Thymus (tissue), 11 donors: ENCODE data around the gene TAF13. TPM values are rescaled to one million over a fixed set of nuclear protein-coding genes. Genes with fewer than 3 reads are reported as not detected.

Experiments
- DNase-seq, 9 donors: peaks; one replicate each; pipeline ENCODE4 v3.0.0-alpha.2; 2013; ENCODE audit warnings: low spot score in 9 of 9, low read depth in 6 of 9, missing footprints in 1 of 9
- H3K27ac ChIP-seq, 2 donors: one replicate each; pipeline ENCODE4 v1.5.1; 2013; ENCODE audit warnings: control low read depth in 1 of 2, low read depth in 1 of 2, low read length in 1 of 2, mild to moderate bottlenecking in 1 of 2, moderate library complexity in 1 of 2
- H3K27me3 ChIP-seq, 2 donors: one replicate each; pipeline ENCODE4 v1.5.1; 2013; ENCODE audit warnings: low read length in 1 of 2; ENCODE audit not compliant: control insufficient read depth in 2 of 2, insufficient read depth in 1 of 2
- H3K36me3 ChIP-seq, 2 donors: one replicate each; pipeline ENCODE4 v1.5.1; 2013; ENCODE audit warnings: low read length in 1 of 2, mild to moderate bottlenecking in 1 of 2, moderate library complexity in 1 of 2; ENCODE audit not compliant: control insufficient read depth in 2 of 2, insufficient read depth in 2 of 2
- H3K4me1 ChIP-seq, 2 donors: one replicate each; pipeline ENCODE4 v1.5.1; 2013; ENCODE audit warnings: low read length in 2 of 2; ENCODE audit not compliant: control insufficient read depth in 2 of 2, insufficient read depth in 2 of 2
- H3K4me3 ChIP-seq, 2 donors: one replicate each; pipeline ENCODE4 v1.5.1; 2013; ENCODE audit warnings: low read length in 2 of 2, control low read depth in 1 of 2, mild to moderate bottlenecking in 1 of 2
- H3K9me3 ChIP-seq, 2 donors: one replicate each; pipeline ENCODE4 v1.5.1; 2013; ENCODE audit warnings: low read length in 1 of 2, mild to moderate bottlenecking in 1 of 2; ENCODE audit not compliant: control insufficient read depth in 2 of 2, insufficient read depth in 1 of 2
- WGBS: extraction: QIAGEN DNeasy Blood & Tissue Kit; methylation state at CpG from one replicate; pipeline ENCODE4 v1.1.7; 2013; 5-methylcytosine and 5-hydroxymethylcytosine counted together
- polyA plus RNA-seq: library from polyadenylated mRNA; stranded (reverse); fragments of 200-250 nt; gene quantifications from one replicate; pipeline ENCODE4 v1.2.3, GENCODE V29; 2013
- total RNA-seq: library from RNA; stranded (reverse); fragments of 120-200 nt; gene quantifications from one replicate; pipeline ENCODE4 v1.2.4, GENCODE V29; 2013
- donor health status: healthy.

TAF13 gene
- total and polyA plus RNA-seq, 2 donors: 14.8 to 40.6 TPM

- Histone ChIP-seq H3K27me3 (no peaks in the 10 kb centered on the region), H3K27ac (no peak overlapping the region), H3K9me3 (no peaks in the 10 kb centered on the region), H3K36me3 (no peaks in the 10 kb centered on the region), H3K4me3 (no peak overlapping the region), H3K4me1 (peaks cover 0 to under 1% of the 10 kb centered on the region in 2 donors)
- DNase-seq: no peak
- 94% methylated on average over 13 of the region's 13 CpGs for WGBS
Observed at GRCh38 chr1:109084563-109085517, 9.0 kb upstream of the TAF13 start.

GRCh38 chr1:109083923-109084322 is 8.1 kb upstream of the TAF13 start:
- H3K36me3 ChIP-seq: no peaks in the 10 kb centered on the region
- no peak overlapping the region for H3K4me3 ChIP-seq
- 95% methylated on average over 1 of the region's 1 CpG for WGBS

GRCh38 chr1:109083501-109083900 is 7.7 kb upstream of the TAF13 start:
- Histone ChIP-seq H3K27ac (no peak overlapping the region), H3K9me3 (no peaks in the 10 kb centered on the region)
- WGBS: 95% methylated on average over 3 of the region's 3 CpGs

More at GRCh38 chr1:109083923-109084322, 8.1 kb upstream of the TAF13 start:
- no peaks in the 10 kb centered on the region for H3K27me3 ChIP-seq
- DNase-seq: no peak
- H3K9me3 ChIP-seq: no peaks in the 10 kb centered on the region
- no peak overlapping the region for H3K27ac ChIP-seq
- H3K4me1 ChIP-seq: no peaks in the 10 kb centered on the region

DNA sequence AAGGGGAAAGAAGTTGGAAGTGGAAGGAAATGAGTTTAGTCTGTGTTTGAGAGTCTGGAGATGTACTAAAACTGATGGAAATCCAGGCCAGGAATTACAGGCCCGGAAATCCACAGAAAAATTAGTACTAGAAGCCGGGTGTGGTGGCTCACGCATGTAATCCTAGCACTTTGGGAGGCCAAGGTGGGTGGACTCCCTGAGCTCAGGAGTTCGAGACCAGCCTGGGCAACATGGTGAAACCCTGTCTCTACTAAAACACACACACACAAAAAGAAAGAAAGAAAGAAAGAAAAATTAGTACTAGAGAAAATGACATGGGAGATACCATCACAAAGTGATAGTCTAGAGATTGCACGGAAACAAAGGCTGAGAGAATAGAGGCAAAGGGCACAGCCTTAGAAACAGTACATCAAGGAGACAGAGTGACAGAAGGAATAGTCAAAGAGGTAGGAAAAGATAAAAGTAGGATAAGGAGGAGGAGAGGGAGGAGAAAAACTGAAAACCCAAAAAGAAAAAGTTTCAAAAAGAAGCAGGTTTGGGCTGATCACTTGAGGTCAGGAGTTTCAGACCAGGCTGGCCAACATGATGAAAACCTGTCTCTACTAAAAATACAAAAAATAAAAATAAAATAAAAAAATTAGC is 4.8 kb upstream of the TAF13 start:
- WGBS: 98% methylated on average over 5 of the region's 5 CpGs
- no peak overlapping the region for H3K27ac ChIP-seq

More at GRCh38 chr1:109083501-109083900, 7.7 kb upstream of the TAF13 start:
- no peak overlapping the region for H3K4me3 ChIP-seq
- H3K4me1 ChIP-seq: no peaks in the 10 kb centered on the region
- DNase-seq: no peak
- no peaks in the 10 kb centered on the region for H3K36me3 ChIP-seq
- H3K27me3 ChIP-seq: no peaks in the 10 kb centered on the region

GRCh38 chr1:109079240-109079622 is 3.4 kb upstream of the TAF13 start:
- Histone ChIP-seq H3K27ac (no peak overlapping the region), H3K4me1 (peaks cover 2% of the 10 kb centered on the region in 2 donors), H3K27me3 (no peaks in the 10 kb centered on the region), H3K9me3 (no peaks in the 10 kb centered on the region), H3K4me3 (no peak overlapping the region), H3K36me3 (no peaks in the 10 kb centered on the region)
- 98% methylated on average over 2 of the region's 2 CpGs for WGBS
- no peak for DNase-seq

More for the DNA sequence above, 4.8 kb upstream of the TAF13 start:
- no peak overlapping the region for H3K4me3 ChIP-seq
- H3K27me3 ChIP-seq: no peaks in the 10 kb centered on the region
- DNase-seq: no peak
- H3K36me3 ChIP-seq: no peaks in the 10 kb centered on the region
- H3K4me1 ChIP-seq: no peaks in the 10 kb centered on the region
- H3K9me3 ChIP-seq: no peaks in the 10 kb centered on the region

GRCh38 chr1:109078317-109078716 is 2.5 kb upstream of the TAF13 start:
- 96% methylated on average over 1 of the region's 1 CpG for WGBS
- DNase-seq: no peak
- peaks cover 2% of the 10 kb centered on the region in 2 donors for H3K4me1 ChIP-seq
- H3K9me3 ChIP-seq: no peaks in the 10 kb centered on the region
- H3K36me3 ChIP-seq: peaks cover 0 to 5% of the 10 kb centered on the region in 2 donors
- H3K27me3 ChIP-seq: no peaks in the 10 kb centered on the region
- no peak overlapping the region for H3K4me3 ChIP-seq
- H3K27ac ChIP-seq: no peak overlapping the region

- no peak overlapping the region for H3K27ac ChIP-seq
- 100% methylated on average over 1 of the region's 1 CpG for WGBS
- H3K9me3 ChIP-seq: peaks cover 0 to 1% of the 10 kb centered on the region in 2 donors
- peaks cover 11 to 24% of the 10 kb centered on the region in 2 donors for H3K36me3 ChIP-seq
- no peaks in the 10 kb centered on the region for H3K4me1 ChIP-seq
- H3K4me3 ChIP-seq: no peak overlapping the region
- no peaks in the 10 kb centered on the region for H3K27me3 ChIP-seq
- no peak for DNase-seq
Observed at GRCh38 chr1:109069294-109069693, 6.5 kb downstream of the TAF13 start.

DNA sequence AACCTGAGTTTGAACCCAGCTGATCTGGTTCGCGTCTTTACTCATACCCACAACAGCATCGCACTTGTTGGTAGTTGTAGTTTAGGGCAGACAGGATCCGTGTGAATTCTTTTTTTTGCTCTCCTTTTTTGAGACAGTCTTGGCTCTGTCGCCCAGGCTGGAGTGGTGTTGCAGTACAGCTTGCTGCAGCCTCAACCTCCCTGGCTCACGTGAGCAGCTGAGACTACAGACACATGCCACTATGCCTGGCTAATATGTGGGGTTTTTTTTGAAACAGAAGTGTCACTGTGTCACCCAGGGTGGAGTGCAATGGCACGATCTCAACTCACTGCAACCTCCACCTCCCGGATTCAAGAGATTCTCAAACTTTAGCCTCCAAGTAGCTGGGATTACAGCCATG is 7.9 kb downstream of the TAF13 start:
- 92% methylated on average over 8 of the region's 8 CpGs for WGBS
- Histone ChIP-seq H3K27me3 (no peaks in the 10 kb centered on the region), H3K36me3 (peaks cover 11 to 15% of the 10 kb centered on the region in 2 donors), H3K4me1 (no peaks in the 10 kb centered on the region), H3K9me3 (peaks cover 0 to 1% of the 10 kb centered on the region in 2 donors), H3K27ac (no peak overlapping the region), H3K4me3 (no peak overlapping the region)
- no peak for DNase-seq

DNA sequence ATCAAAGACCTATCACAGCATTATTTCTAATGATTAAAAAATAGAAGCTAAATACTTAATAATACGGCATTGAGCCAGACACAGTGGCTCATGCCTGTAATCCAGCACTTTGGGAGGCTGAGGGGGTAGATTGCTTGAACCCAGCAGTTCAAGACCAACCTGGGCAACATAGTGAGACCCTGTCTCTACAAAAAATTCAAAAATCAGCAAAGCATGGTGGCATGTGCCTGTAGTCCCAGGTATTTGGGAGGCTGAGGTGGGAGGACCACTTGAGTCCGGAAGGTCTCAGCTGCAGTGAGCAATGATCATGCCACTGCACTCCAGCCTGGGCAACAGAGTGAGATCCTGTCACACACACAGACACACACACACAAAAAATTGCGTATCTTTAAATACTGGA is 10.7 kb downstream of the TAF13 start:
- WGBS: 97% methylated on average over 3 of the region's 3 CpGs
- H3K27ac ChIP-seq: no peak overlapping the region
- peaks cover 0 to 1% of the 10 kb centered on the region in 2 donors for H3K9me3 ChIP-seq
- peaks cover 13 to 15% of the 10 kb centered on the region in 2 donors for H3K36me3 ChIP-seq
- no peaks in the 10 kb centered on the region for H3K4me1 ChIP-seq
- no peak for DNase-seq
- no peaks in the 10 kb centered on the region for H3K27me3 ChIP-seq
- no peak overlapping the region for H3K4me3 ChIP-seq
